HG02852 (cell line): ENCODE data around the gene BHLHA9.
"Not testable (repeated sequence)": the region's sequence is repeated elsewhere in the genome, so short reads cannot be mapped to it uniquely, and the experiment has no call there.

Source experiments
- ATAC-seq: cut with Tn5 transposase; IDR thresholded peaks from one replicate; pipeline ENCODE4 v1.9.1; 2021; ENCODE audit warnings: mild to moderate bottlenecking, moderate library complexity; ENCODE audit not compliant: unreplicated experiment

The BHLHA9 gene

GRCh38 chr17:1299552-1300370 is 29.5 kb downstream of the BHLHA9 start:
- ATAC-seq: no peak

DNA sequence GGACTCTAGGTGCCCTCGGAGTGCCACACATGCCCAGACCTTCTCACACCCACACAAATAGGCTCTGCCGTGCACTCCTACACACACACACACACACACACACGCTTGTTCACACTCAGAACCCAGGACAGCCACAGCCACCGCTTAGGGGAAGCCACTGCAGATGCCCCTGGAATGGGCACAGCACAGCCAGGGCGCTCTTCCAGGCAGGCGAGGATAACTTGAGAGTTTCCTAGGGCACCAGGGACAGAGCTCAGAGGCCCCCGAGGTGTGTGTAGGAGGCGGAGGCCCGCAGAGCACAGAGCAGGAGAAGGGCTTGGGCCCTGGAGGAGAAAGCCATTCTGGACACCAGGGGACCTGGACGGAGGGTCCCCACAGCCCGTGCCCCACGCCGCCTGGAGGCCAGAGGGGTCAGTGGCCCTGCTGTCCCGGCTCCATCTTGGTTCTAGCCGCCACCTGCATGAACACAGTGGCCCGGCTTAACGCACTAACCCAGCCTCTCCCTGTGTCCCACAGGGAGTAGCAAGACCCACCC is 30.2 kb downstream of the BHLHA9 start:
- no peak for ATAC-seq

- ATAC-seq: no peak
Measured at GRCh38 chr17:1301546-1301945, 31.3 kb downstream of the BHLHA9 start.

DNA sequence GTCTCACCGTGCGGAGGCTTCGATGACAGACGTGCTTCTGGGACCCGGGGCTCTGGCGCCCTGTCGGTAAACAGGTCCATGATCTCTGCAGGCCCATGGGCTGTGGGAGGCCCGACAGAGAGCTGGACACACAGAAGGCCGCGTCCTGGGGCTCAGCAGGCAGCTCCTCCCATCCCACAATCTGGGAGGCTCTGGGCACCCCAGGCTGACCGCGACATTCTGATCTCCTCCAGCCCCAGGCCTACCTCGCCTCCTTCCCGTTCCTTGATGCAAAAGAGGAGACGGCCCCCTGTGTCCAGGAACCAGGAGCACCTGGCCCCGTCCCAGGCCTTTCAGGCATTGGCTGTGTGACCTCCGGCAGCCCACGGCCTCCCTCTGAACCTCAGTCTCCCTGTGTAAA is 32.5 kb downstream of the BHLHA9 start:
- ATAC-seq: no peak

DNA sequence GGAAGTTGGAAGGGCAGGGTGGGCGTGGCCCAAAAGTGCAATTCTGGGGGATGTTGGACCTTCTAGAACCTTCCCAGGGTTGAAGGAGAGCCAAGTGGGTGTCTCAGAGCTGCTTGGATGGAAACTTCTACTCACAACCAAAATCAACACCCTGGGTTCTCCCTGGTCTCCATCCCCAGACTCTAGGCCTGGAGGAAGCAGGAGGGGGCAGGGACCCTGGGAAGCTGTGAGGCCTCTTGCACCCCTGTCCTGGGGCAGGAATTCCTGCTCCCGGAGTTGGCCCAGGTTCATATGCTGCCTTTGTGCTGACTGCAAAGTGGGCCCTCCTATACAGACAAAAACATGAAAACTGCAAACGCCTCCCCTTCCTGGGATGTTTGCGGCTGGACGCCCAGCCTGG is 34.3 kb downstream of the BHLHA9 start:
- ATAC-seq: no peak

GRCh38 chr17:1304962-1305563 is 34.8 kb downstream of the BHLHA9 start:
- no peak for ATAC-seq

DNA sequence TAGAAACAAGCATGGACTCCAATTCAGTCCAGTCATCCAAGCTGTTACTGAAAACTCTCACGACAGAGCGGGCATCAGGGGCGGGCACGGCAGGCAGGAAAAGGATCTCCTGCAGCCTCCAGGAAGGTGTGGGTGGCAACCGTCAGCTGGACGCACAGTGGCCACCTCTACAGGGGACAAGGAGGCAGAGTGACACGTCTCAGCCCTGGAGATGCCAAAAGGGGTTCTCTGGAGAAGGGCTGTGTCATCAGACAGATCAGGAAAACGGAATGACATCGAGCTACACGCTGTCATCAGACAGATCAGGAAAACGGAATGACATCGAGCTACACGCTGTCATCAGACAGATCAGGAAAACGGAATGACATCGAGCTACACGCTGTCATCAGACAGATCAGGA is 37.6 kb downstream of the BHLHA9 start:
- not testable (repeated sequence) for ATAC-seq

GRCh38 chr17:1312261-1312870 is 42.1 kb downstream of the BHLHA9 start:
- ATAC-seq: no peak

DNA sequence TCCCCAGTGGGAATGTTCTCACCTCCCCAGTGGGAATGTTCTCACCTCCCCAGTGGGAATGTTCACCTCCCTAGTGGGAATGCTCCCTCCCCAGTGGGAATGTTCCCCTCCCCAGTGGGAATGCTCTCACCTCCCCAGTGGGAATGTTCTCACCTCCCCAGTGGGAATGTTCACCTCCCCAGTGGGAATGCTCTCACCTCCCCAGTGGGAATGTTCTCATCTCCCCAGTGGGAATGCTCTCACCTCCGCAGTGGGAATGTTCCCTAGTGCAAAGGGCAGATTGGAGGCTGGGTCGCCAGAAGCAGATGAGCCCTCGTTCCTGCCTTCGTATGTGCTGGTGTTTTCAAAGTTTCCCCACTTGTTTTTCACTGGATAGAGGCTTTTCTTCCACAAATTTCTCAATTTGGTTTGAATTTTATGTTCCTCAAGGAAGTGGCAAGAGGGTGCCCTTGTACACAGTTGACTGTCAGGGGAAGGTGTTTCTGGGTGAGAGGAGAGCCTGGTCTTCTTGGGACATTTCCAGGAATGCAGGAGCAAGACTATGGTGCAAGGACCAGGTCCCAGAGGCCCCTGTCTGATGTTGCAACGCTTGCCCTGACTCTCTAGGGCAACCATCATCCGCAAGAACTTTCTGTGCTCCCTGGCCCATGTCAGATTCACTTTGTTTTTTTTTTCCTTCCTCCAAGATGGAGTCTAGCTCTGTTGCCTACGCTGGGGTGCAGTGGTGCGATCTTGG is 43.2 kb downstream of the BHLHA9 start:
- ATAC-seq: no peak

- no peak for ATAC-seq
Measured at GRCh38 chr17:1315409-1315808, 45.2 kb downstream of the BHLHA9 start.

GRCh38 chr17:1315891-1316403 is 45.7 kb downstream of the BHLHA9 start:
- no peak for ATAC-seq
